Regular cardiac myocyte (primary cell): Measurements from ENCODE around the gene HIF1AN. TPM values are rescaled to one million over a fixed set of nuclear protein-coding genes. Genes with fewer than 3 reads are reported as not detected.

Experiments used
- total RNA-seq: library from RNA; depleted of rRNA; stranded (reverse); fragments of >200 nt; gene quantifications from 2 replicates; pipeline ENCODE4 v1.2.3, GENCODE V29; 2014

Gene HIF1AN
- total RNA-seq: 10.7 and 13.0 TPM in 2 replicates

DNA sequence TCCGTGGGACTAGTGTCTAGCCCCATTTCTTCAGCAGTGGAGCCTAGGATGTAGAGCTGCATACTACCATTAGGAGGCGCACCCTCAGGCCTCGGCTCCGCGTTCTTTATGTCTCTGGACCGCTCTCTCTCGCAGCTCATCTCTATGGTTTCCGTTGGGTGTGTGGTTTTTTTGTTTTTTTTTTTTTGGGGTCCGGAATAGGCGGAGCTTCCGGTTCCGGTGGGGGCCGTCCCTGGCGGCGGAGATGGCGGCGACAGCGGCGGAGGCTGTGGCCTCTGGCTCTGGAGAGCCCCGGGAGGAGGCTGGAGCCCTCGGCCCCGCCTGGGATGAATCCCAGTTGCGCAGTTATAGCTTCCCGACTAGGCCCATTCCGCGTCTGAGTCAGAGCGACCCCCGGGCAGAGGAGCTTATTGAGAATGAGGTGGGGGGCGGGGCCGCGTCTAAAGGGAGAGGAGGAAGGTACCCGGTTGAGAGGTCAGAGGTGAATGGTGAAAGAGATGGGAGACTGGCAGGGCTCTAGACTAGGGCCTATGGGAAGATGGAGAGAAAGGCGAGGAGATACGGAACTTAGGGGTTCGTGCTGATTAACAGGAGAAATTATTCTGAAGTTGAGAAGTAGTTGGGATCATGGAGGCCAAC is at the start of gene HIF1AN:
TSS of gene HIF1AN (plus strand) at position 229 of the 639 bp plus-strand sequence. CDS start at position 245, 16 bp downstream.

GRCh38 chr10:100519311-100520051 is 16.3 kb upstream of the HIF1AN start, which contains the start of gene SEC31B:
Gene SEC31B (minus strand): TSS chr10:100519861. CDS start chr10:100516952, 2,909 bp downstream.

GRCh38 chr10:100529475-100530298 is 6.1 kb upstream of the HIF1AN start, which contains the start of gene NDUFB8:
Gene NDUFB8 (minus strand): TSS chr10:100529871. CDS start chr10:100529851, 20 bp downstream.

Other genes with a start within 250 kb of the HIF1AN start
- 47.4 and 56.9 TPM in 2 replicates for gene BLOC1S2, start 249.3 kb upstream of the HIF1AN start, total RNA-seq
- gene PKD2L1, start 205.7 kb upstream of the HIF1AN start, total RNA-seq: not detected in 2 replicates
- 77.3 and 96.7 TPM in 2 replicates for gene SCD, start 188.7 kb upstream of the HIF1AN start, total RNA-seq
- not detected in 2 replicates for gene WNT8B, start 72.9 kb upstream of the HIF1AN start, total RNA-seq
- gene SEC31B, start 16.1 kb upstream of the HIF1AN start, total RNA-seq: 0.96 and 2.8 TPM in 2 replicates
- gene NDUFB8, start 6.1 kb upstream of the HIF1AN start, total RNA-seq: 97.5 and 156 TPM in 2 replicates
- gene PAX2, start 209.6 kb downstream of the HIF1AN start, total RNA-seq: 0.38 TPM in 1 of 2 replicates, not detected in the other